ENCODE measurements around the gene SF3B3.

SF3B3 gene

GRCh38 chr16:70572050-70572925 lies 48.7 kb downstream of the SF3B3 start:
- DNase-seq (ENCODE audit: extremely low spot score): no peak
- ChIA-PET POLR2A (no interaction called here), CTCF (interaction anchor here (1.1 kb wide), 1 partner anchor 81 kb away, joined by 3 read pairs; no protein-coding TSS in a partner anchor)
- TF ChIP-seq TARDBP (IDR thresholded peaks at IDR 0.05): no peak
- TF ChIP-seq ARNT (IDR thresholded peaks at IDR 0.05): no peak
- no peak for TF ChIP-seq FOXK2 (IDR thresholded peaks at IDR 0.05)
- TF ChIP-seq L3MBTL2 (conservative IDR thresholded peaks at IDR 0.05): no peak
- TF ChIP-seq FOXM1 (IDR thresholded peaks at IDR 0.05; ENCODE audit: borderline replicate concordance): no peak
- no peak for TF ChIP-seq FOXA1 (IDR thresholded peaks at IDR 0.05)
- no peak for TF ChIP-seq BHLHE40 (IDR thresholded peaks at IDR 0.05; ENCODE audit: borderline replicate concordance)
- no peak for TF ChIP-seq NFRKB (IDR thresholded peaks at IDR 0.05)
- TF ChIP-seq ZNF384 (IDR thresholded peaks at IDR 0.05): no peak
- no peak for TF ChIP-seq SP1 (IDR thresholded peaks at IDR 0.05)

- POLR2A ChIA-PET: no interaction called here
- DNase-seq (ENCODE audit: extremely low spot score): no peak
- CTCF ChIA-PET: interaction anchor here (1.1 kb wide), 1 partner anchor 80 kb away, joined by 3 read pairs; no protein-coding TSS in a partner anchor
- TF ChIP-seq CTBP1 (IDR thresholded peaks at IDR 0.05; ENCODE audit: borderline replicate concordance): no peak
These were observed 49.3 kb downstream of the SF3B3 start for GRCh38 chr16:70572926-70573270.

- TF ChIP-seq LEF1 (IDR thresholded peaks at IDR 0.05; ENCODE audit: borderline replicate concordance) (no peak), FOXK2 (IDR thresholded peaks at IDR 0.05) (no peak), L3MBTL2 (conservative IDR thresholded peaks at IDR 0.05) (no peak)
- ChIA-PET POLR2A (interaction anchor here (0.9 to 1.2 kb wide), 3 partner anchors 8 to 28 kb away, joined by 3 to 4 read pairs (median 4); no protein-coding TSS in a partner anchor), CTCF (interaction anchor here (1.1 kb wide), 1 partner anchor 79 kb away, joined by 3 read pairs; no protein-coding TSS in a partner anchor)
- DNase-seq (ENCODE audit: extremely low spot score): no peak
These were observed 50.0 kb downstream of the SF3B3 start for GRCh38 chr16:70573451-70574121.

- CTCF ChIA-PET: no interaction called here
- TF ChIP-seq SUZ12 (IDR thresholded peaks at IDR 0.05) (no peak), NFRKB (IDR thresholded peaks at IDR 0.05) (no peak), CTBP1 (IDR thresholded peaks at IDR 0.05; ENCODE audit: borderline replicate concordance) (no peak), FOXA1 (IDR thresholded peaks at IDR 0.05) (no peak), ARNT (IDR thresholded peaks at IDR 0.05) (no peak), ZNF384 (IDR thresholded peaks at IDR 0.05) (0 out of 2 replicates have a peak, but pooled peaks have one; percentile 17), SP1 (IDR thresholded peaks at IDR 0.05) (no peak), ELF4 (IDR thresholded peaks at IDR 0.05) (no peak), PKNOX1 (IDR thresholded peaks at IDR 0.05) (peak; percentile 19; the same call in 1 of the 2 replicates)
- DNase-seq (ENCODE audit: extremely low spot score): no peak
- POLR2A ChIA-PET: interaction anchor here (1.0 to 1.2 kb wide), 2 partner anchors 9 to 21 kb away, joined by 3 to 4 read pairs; no protein-coding TSS in a partner anchor
These were observed 51.1 kb downstream of the SF3B3 start for GRCh38 chr16:70574595-70575271.

GRCh38 chr16:70575376-70575775 lies 51.8 kb downstream of the SF3B3 start:
- ChIA-PET POLR2A (no interaction called here), CTCF (no interaction called here)
- TF ChIP-seq TARDBP (IDR thresholded peaks at IDR 0.05) (no peak), L3MBTL2 (conservative IDR thresholded peaks at IDR 0.05) (no peak), PKNOX1 (IDR thresholded peaks at IDR 0.05) (no peak), FOXM1 (IDR thresholded peaks at IDR 0.05; ENCODE audit: borderline replicate concordance) (no peak), SUZ12 (IDR thresholded peaks at IDR 0.05) (no peak), NFRKB (IDR thresholded peaks at IDR 0.05) (no peak), FOXA1 (IDR thresholded peaks at IDR 0.05) (no peak), BHLHE40 (IDR thresholded peaks at IDR 0.05; ENCODE audit: borderline replicate concordance) (no peak), SP1 (IDR thresholded peaks at IDR 0.05) (no peak), FOXK2 (IDR thresholded peaks at IDR 0.05) (no peak), ELF4 (IDR thresholded peaks at IDR 0.05) (no peak)
- no peak for DNase-seq (ENCODE audit: extremely low spot score)

- no peak for DNase-seq (ENCODE audit: extremely low spot score)
- TF ChIP-seq NFRKB (IDR thresholded peaks at IDR 0.05) (no peak), LEF1 (IDR thresholded peaks at IDR 0.05; ENCODE audit: borderline replicate concordance) (no peak), FOXM1 (IDR thresholded peaks at IDR 0.05; ENCODE audit: borderline replicate concordance) (no peak), SUZ12 (IDR thresholded peaks at IDR 0.05) (no peak), SP1 (IDR thresholded peaks at IDR 0.05) (no peak), ZNF384 (IDR thresholded peaks at IDR 0.05) (no peak), PKNOX1 (IDR thresholded peaks at IDR 0.05) (no peak), FOXK2 (IDR thresholded peaks at IDR 0.05) (no peak)
- POLR2A ChIA-PET: no interaction called here
- CTCF ChIA-PET: interaction anchor here (0.6 kb wide), 1 partner anchor 14 kb away, joined by 4 read pairs; no protein-coding TSS in a partner anchor
These were observed 53.0 kb downstream of the SF3B3 start for GRCh38 chr16:70576431-70577255.
